ENCODE measurements around the gene IL19. TPM values are rescaled to one million over a fixed set of nuclear protein-coding genes. Genes with fewer than 3 reads are reported as not detected.

Gene IL19
- total and polyA plus RNA-seq, 9 of the 15 experiments (the other 6 are each of a cell fraction or from before 2014, with no cell fraction given) = not detected

- no peaks in the 10 kb centered on the region for H3K9me1 ChIP-seq (ENCODE audit: control insufficient read depth, insufficient read depth, low read length)
- H3K4me2 ChIP-seq (ENCODE audit: insufficient read depth, low read length) = no peak overlapping the region
- H3K4me1 ChIP-seq (replicated peaks in 1 of 2; ENCODE audit: control insufficient read depth in 2 of 2, insufficient read depth in 2 of 2, low read length in 2 of 2) = peaks cover 0 to 5% of the 10 kb centered on the region in 2 experiments; a peak in 2 of 5 replicates
- no peak overlapping the region for H2AFZ ChIP-seq (ENCODE audit: low read depth, low read length)
- no peak for ATAC-seq
- no peak overlapping the region for H3K4me3 ChIP-seq
- no peak overlapping the region for H3K9ac ChIP-seq (ENCODE audit: insufficient read depth in 1 of 2, low read depth in 2 of 2, low read length in 2 of 2)
- in situ Hi-C loops (cut with MboI) (no loop called here), intact Hi-C loops (cut with micrococcal nuclease) (no loop called here)
- 0% methylated on average over 1 of the region's 1 CpG for WGBS (ENCODE audit: insufficient coverage, low coverage, missing lambda C conversion rate)
- BruUV-seq (replicated peaks) = no TSS peak
- no peak for DNase-seq (ENCODE audit: extremely low read depth in 1 of 4, low spot score in 3 of 4)
- no peak overlapping the region for H3K27ac ChIP-seq (ENCODE audit: extremely low read depth, low read depth, low read length)
- no peaks in the 10 kb centered on the region for H3K79me2 ChIP-seq (ENCODE audit: control insufficient read depth, insufficient read depth, low read length)
- CTCF ChIA-PET (ENCODE audit: low intra/inter-chr PET ratio) = no interaction called here
- FAIRE-seq = no peak
- no peak for TF ChIP-seq ZNF445 (CRISPR knock-in tag; IDR thresholded peaks at IDR 0.05; ENCODE audit: low read depth)
- no peak for TF ChIP-seq ZNF609 (CRISPR knock-in tag; IDR thresholded peaks at IDR 0.05; ENCODE audit: borderline replicate concordance)
- TF ChIP-seq KDM1A (IDR thresholded peaks at IDR 0.05) = no peak
- TF ChIP-seq, protein P1, sequence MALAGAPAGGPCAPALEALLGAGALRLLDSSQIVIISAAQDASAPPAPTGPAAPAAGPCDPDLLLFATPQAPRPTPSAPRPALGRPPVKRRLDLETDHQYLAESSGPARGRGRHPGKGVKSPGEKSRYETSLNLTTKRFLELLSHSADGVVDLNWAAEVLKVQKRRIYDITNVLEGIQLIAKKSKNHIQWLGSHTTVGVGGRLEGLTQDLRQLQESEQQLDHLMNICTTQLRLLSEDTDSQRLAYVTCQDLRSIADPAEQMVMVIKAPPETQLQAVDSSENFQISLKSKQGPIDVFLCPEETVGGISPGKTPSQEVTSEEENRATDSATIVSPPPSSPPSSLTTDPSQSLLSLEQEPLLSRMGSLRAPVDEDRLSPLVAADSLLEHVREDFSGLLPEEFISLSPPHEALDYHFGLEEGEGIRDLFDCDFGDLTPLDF (CRISPR knock-in tag; IDR thresholded peaks at IDR 0.05) = no peak
- no peak for TF ChIP-seq FOS (IDR thresholded peaks at IDR 0.05; ENCODE audit: extremely low read depth, insufficient read length)
- no peak for TF ChIP-seq ZNF695 (CRISPR knock-in tag; IDR thresholded peaks at IDR 0.05)
- TF ChIP-seq FOXP1 (CRISPR knock-in tag; IDR thresholded peaks at IDR 0.05) = no peak
- TF ChIP-seq MTA3 (IDR thresholded peaks at IDR 0.05; ENCODE audit: borderline replicate concordance) = no peak
- no peak for TF ChIP-seq POU5F1 (IDR thresholded peaks at IDR 0.05; ENCODE audit: borderline replicate concordance, low read depth, low read length, partially characterized antibody)
- TF ChIP-seq ZNF217 (CRISPR knock-in tag; IDR thresholded peaks at IDR 0.05) = no peak
- no peak for TF ChIP-seq SMC3 (conservative IDR thresholded peaks at IDR 0.05; ENCODE audit: insufficient read depth, low read depth, low read length)
- no peak for TF ChIP-seq SIN3B (IDR thresholded peaks at IDR 0.05; ENCODE audit: low read depth)
- TF ChIP-seq TCF15 (CRISPR knock-in tag; IDR thresholded peaks at IDR 0.05) = no peak
- no peak for TF ChIP-seq EGR1 (conservative IDR thresholded peaks at IDR 0.05)
- no peaks in the 10 kb centered on the region for H3K9me3 ChIP-seq (replicated peaks; ENCODE audit: control insufficient read depth, insufficient read depth, low read depth, low read length)
- H3K27me3 ChIP-seq (ENCODE audit: control insufficient read depth in 2 of 2, insufficient read depth in 2 of 2, low read length in 2 of 2) = peaks cover 5 to 9% of the 10 kb centered on the region in 2 experiments; a peak in 3 of 5 replicates
- H3K36me3 ChIP-seq (ENCODE audit: control insufficient read depth, insufficient read depth, low read length) = no peaks in the 10 kb centered on the region
- POLR2A ChIA-PET = interaction anchor here (0.6 to 0.8 kb wide), 2 partner anchors 27 to 180 kb away, joined by 3 to 4 read pairs; no protein-coding TSS in a partner anchor
- no peaks in the 10 kb centered on the region for H4K20me1 ChIP-seq (replicated peaks; ENCODE audit: control insufficient read depth, insufficient read depth, low read length)
Measured at GRCh38 chr1:206867239-206867638, 96.7 kb downstream of the IL19 start.

Measured in K562 (cell line).